Right lobe of liver (tissue), 6 donors: Measurements from ENCODE around the gene PRSS8. TPM values are rescaled to one million over a fixed set of nuclear protein-coding genes. Genes with fewer than 3 reads are reported as not detected.
"Not testable (repeated sequence)": the region's sequence is repeated elsewhere in the genome, so short reads cannot be mapped to it uniquely, and the experiment has no call there.

Experiments used
- ATAC-seq, 4 donors: fragments of 200-7000 bp; cut with Tn5 transposase; one replicate each; pipeline ENCODE4 v1.9.1; 2020; ENCODE audit warnings: mild to moderate bottlenecking in 4 of 4, moderate library complexity in 4 of 4
- DNase-seq, 3 donors: peaks; one replicate each; pipeline ENCODE4 v3.0.0-alpha.2; 2020
- H3K27ac ChIP-seq, 3 donors: fragments of 200-600 bp; one replicate each; pipeline ENCODE4 v1.8.0; 2022
- H3K27me3 ChIP-seq, 2 donors: fragments of 200-600 bp; one replicate each; pipeline ENCODE4 v1.8.0; 2022
- H3K36me3 ChIP-seq, 4 donors: fragments of 200-600 bp; sonication (generic) in 1 of 4; one replicate each; pipeline versions ENCODE4 v1.5.1 to v1.8.0; 2017 to 2022; ENCODE audit warnings: control low read depth in 1 of 4
- H3K4me1 ChIP-seq, 4 donors: fragments of 200-600 bp; sonication (generic) in 1 of 4; one replicate each; pipeline versions ENCODE4 v1.5.1 to v1.8.0; 2017 to 2022; ENCODE audit warnings: control low read depth in 1 of 4
- H3K4me3 ChIP-seq, 3 donors: fragments of 200-600 bp; one replicate each; pipeline ENCODE4 v1.8.0; 2022
- H3K9me3 ChIP-seq, 4 donors: fragments of 200-600 bp; sonication (generic) in 1 of 4; one replicate each; pipeline versions ENCODE4 v1.5.1 to v1.8.0; 2017 to 2022; ENCODE audit warnings: control low read depth in 1 of 4
- POLR2A ChIP-seq: fragments of 450-650 bp; IDR thresholded peaks from one replicate; pipeline ENCODE4 v1.6.1; 2017; ENCODE audit warnings: antibody characterized with exemption, mild to moderate bottlenecking
- WGBS: methylation state at CpG from one replicate; pipeline ENCODE4 v1.1.6; 2018; ENCODE audit warnings: low coverage, low lambda C conversion rate; ENCODE audit not compliant: insufficient coverage; ENCODE audit errors: missing lambda C conversion rate; 5-methylcytosine and 5-hydroxymethylcytosine counted together
- intact Hi-C, 2 donors: fragments of 100-400 bp; cut with DNase I; formaldehyde crosslinking; loops; one replicate each; pipeline versions ENCODE4 v1.11.2 to v1.14.1; 2022
- total RNA-seq, 6 experiments: library from RNA; depleted of rRNA in 2 of 6; stranded (reverse); fragments of >200 nt in 2 of 6; fragmentation: NEBNext Ultra II Directional in 3 of 6; extraction: Animal tissue kit (Norgen Biotek cat#: 25700) in 3 of 6; gene quantifications; one replicate each; pipeline versions ENCODE4 v1.1.0 to v1.2.4, GENCODE V29; 2016 to 2023
- TF ChIP-seq, protein P1 (sequence below), 4 donors: fragments of 200-600 bp in 3 of 4; fragments of 450-650 bp in 1 of 4; IDR thresholded peaks; one replicate each; pipeline versions ENCODE4 v1.5.1 to v1.8.0; 2016 to 2022; ENCODE audit warnings: antibody characterized with exemption in 4 of 4, mild to moderate bottlenecking in 2 of 4
- donor health status: DM: no; HTN: yes; CAD: no.
- donor health status: DM: no; HTN: no; CAD: no.
- donor health status: DM: no; HTN: no; CAD: no.
- donor health status: DM: no; HTN: yes; CAD: no.
- donor health status: DM: no; HTN: yes; CAD: no.

PRSS8 gene
- total RNA-seq, 6 experiments from 2014 or later: 5.6 to 20.0 (median 13.1) TPM

DNA sequence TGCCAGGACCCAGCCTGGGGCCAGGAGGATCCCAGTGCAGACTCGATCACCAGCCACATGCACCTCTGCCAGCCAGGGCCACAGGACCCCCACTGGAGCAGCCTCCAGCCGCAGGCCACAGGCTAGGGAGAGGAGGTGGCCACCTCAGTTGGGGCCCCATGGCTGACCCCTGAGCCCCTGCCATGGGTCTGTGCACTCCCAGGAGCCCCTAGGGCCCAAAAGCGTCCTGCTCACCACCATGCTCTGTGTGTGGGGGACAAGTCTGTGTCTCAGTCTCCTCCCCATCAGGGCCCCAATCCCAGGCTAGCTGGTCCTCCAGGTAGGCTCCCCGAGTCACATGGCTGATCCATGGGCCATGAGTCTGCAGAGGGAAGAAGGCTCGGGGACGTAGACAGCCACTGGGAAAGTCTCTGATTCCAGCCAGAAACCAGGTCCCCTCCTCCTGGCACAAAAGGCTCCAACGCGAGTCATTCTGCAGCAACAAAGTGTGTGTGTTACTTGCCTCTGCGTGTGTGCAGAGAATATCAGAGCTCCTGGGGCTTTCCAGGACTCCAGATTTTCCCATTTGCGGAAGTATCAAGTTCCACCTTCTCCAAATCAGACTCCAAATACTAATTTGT lies 6.1 kb upstream of the PRSS8 start:
- no peaks in the 10 kb centered on the region for H3K27me3 ChIP-seq
- 24% methylated on average over 5 of the region's 10 CpGs for whole genome bisulfite sequencing
- intact Hi-C loops: no loop called here
- no peak for DNase-seq
- H3K9me3 ChIP-seq: no peaks in the 10 kb centered on the region
- TF ChIP-seq, protein P1, sequence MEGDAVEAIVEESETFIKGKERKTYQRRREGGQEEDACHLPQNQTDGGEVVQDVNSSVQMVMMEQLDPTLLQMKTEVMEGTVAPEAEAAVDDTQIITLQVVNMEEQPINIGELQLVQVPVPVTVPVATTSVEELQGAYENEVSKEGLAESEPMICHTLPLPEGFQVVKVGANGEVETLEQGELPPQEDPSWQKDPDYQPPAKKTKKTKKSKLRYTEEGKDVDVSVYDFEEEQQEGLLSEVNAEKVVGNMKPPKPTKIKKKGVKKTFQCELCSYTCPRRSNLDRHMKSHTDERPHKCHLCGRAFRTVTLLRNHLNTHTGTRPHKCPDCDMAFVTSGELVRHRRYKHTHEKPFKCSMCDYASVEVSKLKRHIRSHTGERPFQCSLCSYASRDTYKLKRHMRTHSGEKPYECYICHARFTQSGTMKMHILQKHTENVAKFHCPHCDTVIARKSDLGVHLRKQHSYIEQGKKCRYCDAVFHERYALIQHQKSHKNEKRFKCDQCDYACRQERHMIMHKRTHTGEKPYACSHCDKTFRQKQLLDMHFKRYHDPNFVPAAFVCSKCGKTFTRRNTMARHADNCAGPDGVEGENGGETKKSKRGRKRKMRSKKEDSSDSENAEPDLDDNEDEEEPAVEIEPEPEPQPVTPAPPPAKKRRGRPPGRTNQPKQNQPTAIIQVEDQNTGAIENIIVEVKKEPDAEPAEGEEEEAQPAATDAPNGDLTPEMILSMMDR (IDR thresholded peaks at IDR 0.05): no peak
- no peak for TF ChIP-seq POLR2A
- peak overlapping the region; percentile 59 to 64 (median 63) for H3K27ac ChIP-seq
- H3K4me3 ChIP-seq: peak overlapping the region in 2 of 3 donors; percentile 23 to 24
- H3K36me3 ChIP-seq: no peaks in the 10 kb centered on the region
- peaks cover 0 to 18% (median 9%) of the 10 kb centered on the region in 4 donors for H3K4me1 ChIP-seq
- peak; percentile 0 to 4 (median 4) for ATAC-seq

DNA sequence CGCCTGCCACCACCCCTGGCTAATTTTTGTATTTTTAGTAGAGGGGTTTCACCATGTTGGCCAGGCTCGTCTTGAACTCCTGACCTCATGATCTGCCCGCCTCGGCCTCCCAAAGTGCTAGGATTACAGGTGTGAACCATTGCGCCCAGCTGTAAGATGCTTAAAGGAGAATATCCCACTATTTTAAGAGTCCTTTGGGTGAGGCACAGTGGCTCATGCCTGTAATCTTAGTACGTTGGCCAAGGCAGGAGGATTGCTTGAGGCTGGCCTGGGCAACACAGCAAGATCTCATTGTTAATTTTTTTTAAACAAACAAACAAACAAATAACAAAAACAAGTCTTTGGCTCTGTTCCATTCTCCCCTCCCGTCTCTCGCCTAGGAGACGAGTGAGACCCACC lies 5.5 kb upstream of the PRSS8 start:
- DNase-seq, H3K4me3 ChIP-seq, intact Hi-C loops, H3K9me3 ChIP-seq, H3K27me3 ChIP-seq, H3K36me3 ChIP-seq, ATAC-seq: not testable (repeated sequence)
- 88% methylated on average over 7 of the region's 9 CpGs for WGBS
- Histone ChIP-seq H3K27ac (peak overlapping the region; percentile 59 to 64 (median 63)), H3K4me1 (peaks cover 0 to 18% (median 9%) of the 10 kb centered on the region in 4 donors)

DNA sequence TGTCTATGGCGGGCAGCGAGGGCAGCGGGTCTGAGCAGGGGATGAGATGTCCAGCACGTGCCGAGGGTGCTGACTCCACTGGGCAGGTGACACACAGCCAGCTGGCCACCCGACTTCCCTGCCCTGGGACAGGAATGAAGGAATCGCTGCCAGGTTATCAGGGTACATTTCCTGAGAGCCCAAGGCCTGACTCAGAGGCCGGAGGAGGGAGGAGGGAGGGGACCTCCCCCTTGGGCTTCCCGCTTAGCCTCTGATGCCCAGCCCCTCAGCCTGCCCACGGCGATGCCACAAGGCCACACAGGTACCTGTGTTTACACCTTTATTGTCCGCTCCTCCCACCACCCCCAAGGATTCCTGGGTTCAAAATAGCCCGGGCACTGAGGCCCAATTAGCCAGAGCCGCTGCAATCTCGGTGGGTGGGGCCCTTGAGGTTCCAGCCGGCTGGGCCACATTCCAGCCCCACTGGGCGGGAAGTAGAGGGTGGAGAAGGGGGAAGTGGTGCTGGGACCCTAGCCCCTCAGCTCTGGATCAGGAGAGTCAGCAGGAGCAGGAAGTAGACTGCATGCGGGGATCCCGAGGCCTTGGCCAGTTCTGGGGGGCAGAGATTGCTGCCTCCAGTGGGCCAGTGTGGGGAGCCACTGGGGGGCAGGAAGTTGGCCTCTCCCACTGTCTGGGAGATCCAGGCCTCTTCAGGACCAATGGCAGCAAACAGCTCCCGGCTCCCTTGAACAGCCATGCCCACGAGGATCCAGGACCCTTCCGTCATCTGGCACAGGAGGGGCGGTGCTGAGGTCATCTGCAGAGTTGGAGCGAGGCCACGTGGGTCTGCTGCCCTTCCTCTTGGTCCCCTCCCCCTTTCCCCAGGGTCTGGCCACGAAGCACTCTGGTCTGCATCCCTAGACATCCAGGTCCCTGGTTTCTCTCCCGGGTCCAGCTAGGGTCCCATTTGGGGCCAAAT lies 3.4 kb upstream of the PRSS8 start:
- TF ChIP-seq, protein P1 (IDR thresholded peaks at IDR 0.05): no peak
- Histone ChIP-seq H3K27ac (no peak overlapping the region), H3K27me3 (no peaks in the 10 kb centered on the region), H3K4me1 (peaks cover 0 to 21% (median 9%) of the 10 kb centered on the region in 4 donors), H3K36me3 (no peaks in the 10 kb centered on the region), H3K4me3 (no peak overlapping the region), H3K9me3 (no peaks in the 10 kb centered on the region)
- WGBS: 53% methylated on average over 7 of the region's 27 CpGs
- intact Hi-C loops: no loop called here
- no peak for ATAC-seq
- DNase-seq: peak in 1 of 3 donors; percentile 46

DNA sequence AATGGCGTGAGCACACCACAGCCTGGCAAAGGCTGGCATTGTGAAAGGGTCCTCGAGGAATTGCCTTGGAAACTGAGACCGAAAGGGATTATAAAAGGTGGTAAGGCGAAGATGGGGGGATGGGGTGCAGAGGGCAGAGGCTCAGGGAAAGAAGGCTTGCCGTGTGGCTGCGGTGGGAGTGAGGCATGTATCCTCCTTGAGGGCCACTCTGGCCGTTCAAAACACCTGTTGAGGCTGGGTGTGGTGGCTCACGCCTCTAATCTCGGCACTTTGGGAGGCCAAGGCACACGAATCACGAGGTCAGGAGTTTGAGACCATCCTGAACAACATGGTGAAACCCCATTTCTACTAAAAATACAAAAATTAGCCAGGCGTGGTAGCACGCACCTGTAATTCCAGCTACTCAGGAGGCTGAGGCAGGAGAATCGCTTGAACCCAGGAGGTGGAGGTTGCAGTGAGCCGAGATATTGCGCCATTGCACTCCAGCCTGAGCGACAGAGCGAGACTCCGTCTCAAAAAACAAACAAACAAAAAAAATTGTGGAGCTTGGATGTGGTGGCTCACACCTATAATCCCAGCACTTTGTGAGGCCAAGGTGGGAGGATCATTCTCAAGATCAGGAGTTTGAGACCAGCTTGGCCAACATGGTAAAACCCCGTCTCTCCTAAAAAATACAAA lies 1.4 kb upstream of the PRSS8 start:
- DNase-seq, H3K9me3 ChIP-seq, ATAC-seq, intact Hi-C loops, H3K36me3 ChIP-seq, H3K27ac ChIP-seq, H3K27me3 ChIP-seq, H3K4me3 ChIP-seq: not testable (repeated sequence)
- 91% methylated on average over 10 of the region's 20 CpGs for WGBS
- H3K4me1 ChIP-seq: peaks cover 0 to 20% (median 9%) of the 10 kb centered on the region in 4 donors

DNA sequence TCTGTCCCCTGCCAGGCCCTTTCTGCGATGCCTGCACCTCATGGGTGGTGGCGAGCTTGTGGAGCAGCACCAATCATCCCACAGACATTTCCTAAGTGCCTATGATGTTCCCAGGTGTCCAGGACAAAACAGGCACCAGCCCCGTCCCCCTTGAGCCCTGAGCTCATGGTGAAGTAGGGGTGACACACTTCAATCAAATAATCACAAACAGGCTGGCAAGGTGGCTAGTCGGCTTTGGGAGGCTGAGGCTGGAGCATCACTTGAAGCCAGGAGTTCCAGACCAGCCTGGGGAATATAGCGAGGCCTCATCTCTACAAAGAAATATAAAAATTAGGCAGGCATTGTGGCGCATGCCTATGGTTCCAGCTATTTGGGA lies 748 bp upstream of the PRSS8 start:
- H3K9me3 ChIP-seq: no peaks in the 10 kb centered on the region
- no peak for DNase-seq
- peaks cover 0 to 13% (median 5%) of the 10 kb centered on the region in 4 donors for H3K4me1 ChIP-seq
- H3K36me3 ChIP-seq: peaks cover 0 to 7% (median 0%) of the 10 kb centered on the region in 4 donors
- H3K27ac ChIP-seq: no peak overlapping the region
- intact Hi-C loops: no loop called here
- H3K4me3 ChIP-seq: no peak overlapping the region
- H3K27me3 ChIP-seq: no peaks in the 10 kb centered on the region
- WGBS: 78% methylated on average over 4 of the region's 6 CpGs
- TF ChIP-seq, protein P1 (IDR thresholded peaks at IDR 0.05): no peak
- no peak for TF ChIP-seq POLR2A
- no peak for ATAC-seq
